GM12878 (cell line): ENCODE results near the gene RTN3. TPM values are rescaled to one million over a fixed set of nuclear protein-coding genes. Genes with fewer than 3 reads are reported as not detected.

ENCODE experiments used
- ATAC-seq: fragments of 200-7000 bp; cut with Tn5 transposase; 3 replicates; pipeline ENCODE4 v1.9.1; 2020; ENCODE audit warnings: mild to moderate bottlenecking, moderate library complexity
- BruUV-seq: library from RNA; stranded (reverse); fragments of 400-500 nt; replicated peaks from 2 replicates; lab custom pipeline; 2021; lab: Mats Ljungman, UMichigan
- CTCF ChIA-PET: fragments of 300-600 bp; sonication (Branson Sonifier 250); formaldehyde crosslinking; extraction: SDS; loops from one replicate; lab custom pipeline; 2021; ENCODE audit warnings: inconsistent platforms; lab: Yijun Ruan, JAX
- POLR2A ChIA-PET: fragments of 350-600 bp; formaldehyde crosslinking; extraction: SDS; loops from one replicate; lab custom pipeline; 2021; ENCODE audit warnings: inconsistent platforms; lab: Charles Lee
- RAD21 ChIA-PET: fragments of 300-600 bp; sonication (Branson Sonifier 250); formaldehyde crosslinking; loops from one replicate; lab custom pipeline; 2023; ENCODE audit warnings: antibody characterized with exemption; ENCODE audit not compliant: unreplicated experiment; lab: Charles Lee
- SMC1A ChIA-PET: fragments of 300-600 bp; sonication (Branson Sonifier 250); formaldehyde crosslinking; loops from one replicate; lab custom pipeline; 2023; ENCODE audit not compliant: unreplicated experiment, uncharacterized antibody; lab: Charles Lee
- DNase-seq: peaks from one replicate; pipeline ENCODE4 v3.0.0-alpha.2; 2011; ENCODE audit warnings: low read depth, low spot score
- FAIRE-seq: peaks from 3 replicates; lab custom pipeline; 2011; peaks lifted over from hg19 to GRCh38; lab: Jason Lieb, UNC
- H2AFZ ChIP-seq: 2 replicates; pipeline ENCODE4 v1.6.0; 2011; ENCODE audit warnings: low read depth, low read length, control low read depth; ENCODE audit not compliant: control insufficient read depth
- H3K27ac ChIP-seq: 2 replicates; pipeline ENCODE4 v1.5.1; 2011; ENCODE audit warnings: control low read depth; ENCODE audit not compliant: control insufficient read depth, insufficient read depth
- H3K27me3 ChIP-seq, 2 experiments: replicated peaks in 1 of 2; 2 replicates each; pipeline versions ENCODE4 v1.6.0 to v1.6.1; 2011; ENCODE audit warnings: low read length in 1 of 2; ENCODE audit not compliant: control insufficient read depth in 2 of 2, insufficient read depth in 2 of 2
- H3K36me3 ChIP-seq, 2 experiments: 2 replicates each; pipeline ENCODE4 v1.5.1; 2011; ENCODE audit warnings: low read length in 1 of 2; ENCODE audit not compliant: control insufficient read depth in 2 of 2, insufficient read depth in 2 of 2
- H3K4me1 ChIP-seq: 2 replicates; pipeline ENCODE4 v1.6.1; 2011; ENCODE audit warnings: mild to moderate bottlenecking, low read length, moderate library complexity, mixed read lengths; ENCODE audit not compliant: control insufficient read depth, insufficient read depth
- H3K4me2 ChIP-seq: 2 replicates; pipeline ENCODE4 v1.6.0; 2011; ENCODE audit warnings: control low read depth; ENCODE audit not compliant: control insufficient read depth, insufficient read depth
- H3K4me3 ChIP-seq: fragments of 200-600 bp; sonication (generic); 2 replicates; pipeline ENCODE4 v1.5.1; 2016
- H3K79me2 ChIP-seq: 2 replicates; pipeline ENCODE4 v1.6.0; 2011; ENCODE audit warnings: low read length; ENCODE audit not compliant: control insufficient read depth, insufficient read depth
- H3K9ac ChIP-seq: 2 replicates; pipeline ENCODE4 v1.8.0; 2011; ENCODE audit warnings: low read length, control low read depth, mixed read lengths; ENCODE audit not compliant: control insufficient read depth, insufficient read depth
- H3K9me3 ChIP-seq: replicated peaks from 3 replicates; pipeline ENCODE4 v1.5.1; 2011; ENCODE audit warnings: mild to moderate bottlenecking, low read length; ENCODE audit not compliant: control insufficient read depth, insufficient read depth
- H4K20me1 ChIP-seq: 2 replicates; pipeline ENCODE4 v1.6.0; 2011; ENCODE audit not compliant: control insufficient read depth, insufficient read depth
- IRF4 ChIP-seq: IDR thresholded peaks from 2 replicates; pipeline ENCODE4 v1.6.1; 2011; ENCODE audit warnings: low read depth, low read length
- JUND ChIP-seq: IDR thresholded peaks from 2 replicates; pipeline ENCODE4 v1.6.1; 2012; ENCODE audit warnings: low read depth, mild to moderate bottlenecking, low read length, improper control_type of control experiment, moderate library complexity
- NFIC ChIP-seq: IDR thresholded peaks from 2 replicates; pipeline ENCODE4 v1.6.1; 2012; ENCODE audit warnings: low read depth, mild to moderate bottlenecking, inconsistent platforms, low read length, moderate library complexity
- NR2C1 ChIP-seq: fragments of 450-650 bp; IDR thresholded peaks from 2 replicates; pipeline ENCODE4 v1.6.1; 2017; ENCODE audit warnings: antibody characterized with exemption, mild to moderate bottlenecking, moderate library complexity
- SMAD1 ChIP-seq: fragments of 450-650 bp; IDR thresholded peaks from 2 replicates; pipeline ENCODE4 v1.6.1; 2018; ENCODE audit warnings: mild to moderate bottlenecking, low read depth; ENCODE audit not compliant: partially characterized antibody
- SPI1 ChIP-seq: IDR thresholded peaks from 2 replicates; pipeline ENCODE4 v1.6.1; 2011; ENCODE audit warnings: low read depth, mild to moderate bottlenecking, low read length, moderate library complexity, borderline replicate concordance; ENCODE audit not compliant: insufficient read depth
- WGBS: methylation state at CpG from one replicate; pipeline ENCODE4 v1.1.6; 2016; ENCODE audit warnings: low lambda C conversion rate; ENCODE audit not compliant: insufficient replicate concordance, insufficient coverage; ENCODE audit errors: missing lambda C conversion rate; 5-methylcytosine and 5-hydroxymethylcytosine counted together
- in situ Hi-C: fragments of 300-500 bp; cut with MboI; formaldehyde crosslinking; loops from 9 replicates; pipeline ENCODE4 v1.14.3; 2018; ENCODE audit warnings: mixed read lengths
- intact Hi-C: fragments of 100-400 bp; cut with micrococcal nuclease; formaldehyde crosslinking; loops from one replicate; pipeline ENCODE4 v1.14.2; 2022; ENCODE audit not compliant: unreplicated experiment
- polyA plus RNA-seq, 11 experiments: library from polyadenylated mRNA; depleted of rRNA in 4 of 11; unstranded in 6 of 11; stranded (reverse) in 5 of 11; fragments of >200 nt; fragmentation: Nextera tagmentation in 4 of 11; fragmentation: Illumina TruSeq in 1 of 11; extraction: Ambion mirVana in 4 of 11; extraction: Trizol in 1 of 11; gene quantifications; 1 replicate in 1 of 11; 2 replicates in 10 of 11; pipeline versions ENCODE4 v1.2.1 to v1.2.3, GENCODE V29; 2011 to 2016; ENCODE audit warnings: inconsistent platforms in 2 of 11, missing spikeins in 2 of 11, low read depth in 1 of 11
- total RNA-seq, 4 experiments: library from RNA; depleted of rRNA in 3 of 4; stranded (reverse); fragments of >200 nt in 3 of 4; fragmentation: Illumina TruSeq in 1 of 4; extraction: Trizol in 1 of 4; gene quantifications; 2 replicates each; pipeline versions ENCODE4 v1.2.1 to v1.2.3, GENCODE V29; 2013 to 2021
- TF ChIP-seq, protein P1 (sequence below): IDR thresholded peaks from 2 replicates; pipeline ENCODE4 v1.6.1; 2011; ENCODE audit warnings: mild to moderate bottlenecking, low read depth, low read length, moderate library complexity; ENCODE audit not compliant: insufficient replicate concordance

RTN3 gene
- total and polyA plus RNA-seq, 10 of the 15 experiments (the other 5 are each of a cell fraction or from before 2014, with no cell fraction given), result 22.9 to 64.2 (median 47.0) TPM

DNA sequence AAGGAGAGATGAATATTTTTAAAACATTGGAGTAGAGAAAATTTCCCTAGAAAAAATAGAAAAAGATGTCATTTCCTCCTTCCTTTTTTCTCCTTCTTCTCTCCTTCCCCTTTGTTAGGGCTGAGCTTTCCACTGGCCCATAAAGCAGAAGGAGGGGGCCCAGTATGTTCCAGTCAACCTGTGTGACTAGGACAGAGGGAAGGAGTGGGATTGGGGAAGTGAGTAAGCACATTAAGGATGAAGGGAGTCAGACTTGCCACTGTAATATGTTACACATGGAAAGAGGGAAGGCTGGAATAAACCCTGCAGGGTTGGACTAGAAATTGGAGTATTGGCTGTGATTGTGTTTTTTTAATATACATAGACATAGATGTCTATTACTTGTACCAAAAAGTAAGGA lies 111.9 kb downstream of the RTN3 start:
- DNase-seq (no peak), FAIRE-seq (no peak), ATAC-seq (no peak)
- Histone ChIP-seq H3K79me2 (no peaks in the 10 kb centered on the region), H4K20me1 (no peaks in the 10 kb centered on the region), H3K4me1 (no peaks in the 10 kb centered on the region), H3K4me2 (no peak overlapping the region), H3K27me3 (no peaks in the 10 kb centered on the region), H3K9ac (no peak overlapping the region), H3K27ac (no peak overlapping the region), H3K4me3 (no peak overlapping the region), H3K9me3 (peaks cover 7% of the 10 kb centered on the region), H2AFZ (no peak overlapping the region), H3K36me3 (no peaks in the 10 kb centered on the region)
- CTCF ChIA-PET, result no interaction called here
- in situ Hi-C loops, result no loop called here
- intact Hi-C loops, result no loop called here
- no TSS peak for BruUV-seq
- SMC1A ChIA-PET, result no interaction called here
- POLR2A ChIA-PET, result no interaction called here
- RAD21 ChIA-PET, result no interaction called here
- TF ChIP-seq IRF4 (no peak), JUND (no peak), NFIC (no peak)

DNA sequence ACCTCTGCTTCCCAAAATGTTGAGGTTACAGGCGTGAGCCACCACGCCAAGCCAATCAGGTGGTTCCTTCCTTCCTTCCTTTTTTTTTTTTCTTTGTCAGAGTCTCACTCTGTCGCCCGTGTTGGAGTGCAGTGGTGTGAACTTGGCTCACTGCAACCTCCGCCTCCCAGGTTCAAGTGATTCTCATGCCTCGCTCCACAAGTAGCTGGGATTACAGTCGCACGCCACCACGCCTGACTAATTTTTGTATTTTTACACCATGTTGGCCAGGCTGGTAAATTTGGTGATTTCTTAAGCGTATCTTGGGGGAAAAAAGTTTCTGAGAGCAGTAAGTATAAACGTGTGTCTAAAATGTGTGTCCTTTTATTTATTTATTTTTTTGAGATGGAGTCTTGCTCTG lies 113.8 kb downstream of the RTN3 start:
- Histone ChIP-seq H4K20me1 (no peaks in the 10 kb centered on the region), H3K79me2 (no peaks in the 10 kb centered on the region), H3K27ac (no peak overlapping the region), H3K9me3 (peaks cover 7% of the 10 kb centered on the region), H3K36me3 (no peaks in the 10 kb centered on the region), H2AFZ (no peak overlapping the region), H3K9ac (no peak overlapping the region), H3K4me2 (no peak overlapping the region), H3K4me3 (no peak overlapping the region), H3K27me3 (no peaks in the 10 kb centered on the region), H3K4me1 (no peaks in the 10 kb centered on the region)
- in situ Hi-C loops, result no loop called here
- intact Hi-C loops, result no loop called here
- DNase-seq, result no peak
- FAIRE-seq, result no peak
- ATAC-seq, result no peak
- ChIA-PET RAD21 (no interaction called here), POLR2A (no interaction called here), CTCF (no interaction called here), SMC1A (no interaction called here)
- WGBS, result 46% methylated on average over 11 of the region's 11 CpGs
- BruUV-seq, result no TSS peak
- TF ChIP-seq SPI1, result no peak
- TF ChIP-seq, protein P1, sequence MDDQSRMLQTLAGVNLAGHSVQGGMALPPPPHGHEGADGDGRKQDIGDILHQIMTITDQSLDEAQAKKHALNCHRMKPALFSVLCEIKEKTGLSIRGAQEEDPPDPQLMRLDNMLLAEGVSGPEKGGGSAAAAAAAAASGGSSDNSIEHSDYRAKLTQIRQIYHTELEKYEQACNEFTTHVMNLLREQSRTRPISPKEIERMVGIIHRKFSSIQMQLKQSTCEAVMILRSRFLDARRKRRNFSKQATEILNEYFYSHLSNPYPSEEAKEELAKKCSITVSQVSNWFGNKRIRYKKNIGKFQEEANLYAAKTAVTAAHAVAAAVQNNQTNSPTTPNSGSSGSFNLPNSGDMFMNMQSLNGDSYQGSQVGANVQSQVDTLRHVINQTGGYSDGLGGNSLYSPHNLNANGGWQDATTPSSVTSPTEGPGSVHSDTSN, result no peak
- TF ChIP-seq SMAD1, result no peak
- no peak for TF ChIP-seq NR2C1
